BJ (cell line): ENCODE measurements around the gene PCDHA4. TPM values are rescaled to one million over a fixed set of nuclear protein-coding genes. Genes with fewer than 3 reads are reported as not detected.
"Not testable (repeated sequence)": the region's sequence is repeated elsewhere in the genome, so short reads cannot be mapped to it uniquely, and the experiment has no call there.

Source experiments
- CTCF ChIA-PET: fragments of 350-600 bp; formaldehyde crosslinking; extraction: SDS; loops from one replicate; lab custom pipeline; 2021; ENCODE audit warnings: antibody characterized with exemption, inconsistent platforms; lab: Yijun Ruan, JAX
- POLR2A ChIA-PET: fragments of 300-600 bp; sonication (Branson Sonifier 250); formaldehyde crosslinking; extraction: SDS; loops from one replicate; lab custom pipeline; 2021; ENCODE audit warnings: antibody characterized with exemption; lab: Charles Lee
- DNase-seq: peaks from one replicate; pipeline ENCODE4 v3.0.0-alpha.2; 2011; ENCODE audit warnings: low read depth
- H3K27me3 ChIP-seq: 2 replicates; pipeline ENCODE4 v1.6.0; 2011; ENCODE audit warnings: low read length; ENCODE audit not compliant: control insufficient read depth, insufficient read depth
- H3K36me3 ChIP-seq: 2 replicates; pipeline ENCODE4 v1.5.1; 2011; ENCODE audit warnings: low read length; ENCODE audit not compliant: control insufficient read depth, insufficient read depth
- H3K4me3 ChIP-seq: 2 replicates; pipeline ENCODE4 v1.5.1; 2011; ENCODE audit warnings: low read depth, mild to moderate bottlenecking, control low read depth, low read length
- CTCF ChIP-seq: IDR thresholded peaks from 2 replicates; pipeline ENCODE4 v1.5.1; 2011; ENCODE audit warnings: low read depth, mild to moderate bottlenecking, control low read depth, inconsistent platforms, low read length, moderate library complexity; ENCODE audit not compliant: insufficient read depth
- polyA plus RNA-seq: library from polyadenylated mRNA; depleted of rRNA; stranded (reverse); fragments of >200 nt; gene quantifications from 2 replicates; pipeline ENCODE4 v1.2.3, GENCODE V29; 2011

PCDHA4 gene
- polyA plus RNA-seq, 1 experiment: 0.25 TPM

- CTCF ChIA-PET: no interaction called here
- H3K36me3 ChIP-seq: no peaks in the 10 kb centered on the region
- no peak overlapping the region for H3K4me3 ChIP-seq
- no peak for DNase-seq
- no peaks in the 10 kb centered on the region for H3K27me3 ChIP-seq
- no peak for TF ChIP-seq CTCF
- POLR2A ChIA-PET: no interaction called here
Observed at GRCh38 chr5:140808889-140809291, 2.0 kb downstream of the PCDHA4 start.

GRCh38 chr5:140821375-140822280, 14.8 kb downstream of the PCDHA4 start, which contains the start of gene PCDHA5:
Gene PCDHA5 (plus strand): TSS chr5:140821613.
- no peaks in the 10 kb centered on the region for H3K36me3 ChIP-seq
- H3K27me3 ChIP-seq: no peaks in the 10 kb centered on the region
- ChIA-PET CTCF (interaction anchor here (0.6 to 1.3 kb wide), 3 partner anchors 15 to 949 kb away, joined by 3 read pairs; no protein-coding TSS in a partner anchor), POLR2A (no interaction called here)
- H3K4me3 ChIP-seq: no peak within 1 kb of the TSS
- TF ChIP-seq CTCF: peak; percentile 42
- DNase-seq: no peak

- ChIA-PET CTCF (interaction anchor here (0.6 to 1.3 kb wide), 2 partner anchors 14 to 950 kb away, joined by 3 read pairs; no protein-coding TSS in a partner anchor), POLR2A (no interaction called here)
- TF ChIP-seq CTCF: no peak
- no peaks in the 10 kb centered on the region for H3K36me3 ChIP-seq
- no peak overlapping the region for H3K4me3 ChIP-seq
- H3K27me3 ChIP-seq: no peaks in the 10 kb centered on the region
- DNase-seq: no peak
Observed at GRCh38 chr5:140822281-140822629, 15.4 kb downstream of the PCDHA4 start.

- CTCF ChIA-PET, H3K4me3 ChIP-seq, H3K27me3 ChIP-seq, DNase-seq, H3K36me3 ChIP-seq, POLR2A ChIA-PET: not testable (repeated sequence)
Observed at GRCh38 chr5:140822969-140823368, 16.1 kb downstream of the PCDHA4 start.

- no peak overlapping the region for H3K4me3 ChIP-seq
- no peak for DNase-seq
- ChIA-PET CTCF (no interaction called here), POLR2A (no interaction called here)
- no peaks in the 10 kb centered on the region for H3K36me3 ChIP-seq
- no peaks in the 10 kb centered on the region for H3K27me3 ChIP-seq
- TF ChIP-seq CTCF: no peak
Observed at GRCh38 chr5:140823475-140823874, 16.6 kb downstream of the PCDHA4 start.
